C4-2B (cell line): ENCODE data around the gene LYZL6.

Source experiments
- ZFX ChIP-seq: fragments of 450-650 bp; IDR thresholded peaks from 2 replicates; pipeline ENCODE4 v1.6.1; 2017
- TF ChIP-seq, protein P1 (sequence below): fragments of 450-650 bp; conservative IDR thresholded peaks from 2 replicates; pipeline ENCODE4 v1.5.1; 2017; ENCODE audit warnings: mild to moderate bottlenecking

- TF ChIP-seq, protein P1, sequence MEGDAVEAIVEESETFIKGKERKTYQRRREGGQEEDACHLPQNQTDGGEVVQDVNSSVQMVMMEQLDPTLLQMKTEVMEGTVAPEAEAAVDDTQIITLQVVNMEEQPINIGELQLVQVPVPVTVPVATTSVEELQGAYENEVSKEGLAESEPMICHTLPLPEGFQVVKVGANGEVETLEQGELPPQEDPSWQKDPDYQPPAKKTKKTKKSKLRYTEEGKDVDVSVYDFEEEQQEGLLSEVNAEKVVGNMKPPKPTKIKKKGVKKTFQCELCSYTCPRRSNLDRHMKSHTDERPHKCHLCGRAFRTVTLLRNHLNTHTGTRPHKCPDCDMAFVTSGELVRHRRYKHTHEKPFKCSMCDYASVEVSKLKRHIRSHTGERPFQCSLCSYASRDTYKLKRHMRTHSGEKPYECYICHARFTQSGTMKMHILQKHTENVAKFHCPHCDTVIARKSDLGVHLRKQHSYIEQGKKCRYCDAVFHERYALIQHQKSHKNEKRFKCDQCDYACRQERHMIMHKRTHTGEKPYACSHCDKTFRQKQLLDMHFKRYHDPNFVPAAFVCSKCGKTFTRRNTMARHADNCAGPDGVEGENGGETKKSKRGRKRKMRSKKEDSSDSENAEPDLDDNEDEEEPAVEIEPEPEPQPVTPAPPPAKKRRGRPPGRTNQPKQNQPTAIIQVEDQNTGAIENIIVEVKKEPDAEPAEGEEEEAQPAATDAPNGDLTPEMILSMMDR: no peak
- no peak for TF ChIP-seq ZFX
Measured at GRCh38 chr17:35893751-35894150, 49.8 kb downstream of the LYZL6 start.
